ENCODE data around the gene FBXO34.
"Not testable (repeated sequence)": the region's sequence is repeated elsewhere in the genome, so short reads cannot be mapped to it uniquely, and the experiment has no call there.

Gene FBXO34

GRCh38 chr14:55312379-55313030 is 41.3 kb downstream of the FBXO34 start:
- not testable (repeated sequence) for DNase-seq

- DNase-seq = no peak
Measured at GRCh38 chr14:55313480-55313879, 42.3 kb downstream of the FBXO34 start.

- DNase-seq = no peak
Measured at GRCh38 chr14:55314449-55314848, 43.2 kb downstream of the FBXO34 start.

DNA sequence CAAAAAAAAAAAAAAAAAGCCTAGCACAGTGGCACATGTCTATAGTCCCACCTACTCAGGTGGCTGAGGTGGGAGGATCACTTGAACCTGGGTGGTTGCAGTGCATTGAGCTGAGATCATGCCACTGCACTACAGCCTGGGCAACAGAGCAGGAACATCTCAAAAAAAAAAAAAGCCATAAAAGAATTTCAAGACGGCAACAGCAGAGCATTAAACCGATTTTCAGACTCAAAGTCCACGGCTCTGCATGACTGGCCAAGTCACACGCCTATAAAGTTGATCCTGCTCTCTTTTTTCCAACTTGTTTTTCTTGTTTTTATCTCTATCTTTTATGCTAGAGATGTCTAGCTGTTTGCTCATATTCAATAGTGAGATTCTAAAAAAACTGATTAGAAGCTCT is 45.3 kb downstream of the FBXO34 start:
- DNase-seq = no peak

GRCh38 chr14:55317542-55318306 is 46.5 kb downstream of the FBXO34 start:
- no peak for DNase-seq

GRCh38 chr14:55318694-55319093 is 47.5 kb downstream of the FBXO34 start:
- no peak for DNase-seq

GRCh38 chr14:55323910-55324309 is 52.7 kb downstream of the FBXO34 start:
- no peak for DNase-seq

- no peak for DNase-seq
Measured at GRCh38 chr14:55324812-55325211, 53.6 kb downstream of the FBXO34 start.

- DNase-seq = no peak
Measured at GRCh38 chr14:55327179-55327578, 56.0 kb downstream of the FBXO34 start.

- DNase-seq = no peak
Measured at GRCh38 chr14:55328317-55328716, 57.1 kb downstream of the FBXO34 start.

DNA sequence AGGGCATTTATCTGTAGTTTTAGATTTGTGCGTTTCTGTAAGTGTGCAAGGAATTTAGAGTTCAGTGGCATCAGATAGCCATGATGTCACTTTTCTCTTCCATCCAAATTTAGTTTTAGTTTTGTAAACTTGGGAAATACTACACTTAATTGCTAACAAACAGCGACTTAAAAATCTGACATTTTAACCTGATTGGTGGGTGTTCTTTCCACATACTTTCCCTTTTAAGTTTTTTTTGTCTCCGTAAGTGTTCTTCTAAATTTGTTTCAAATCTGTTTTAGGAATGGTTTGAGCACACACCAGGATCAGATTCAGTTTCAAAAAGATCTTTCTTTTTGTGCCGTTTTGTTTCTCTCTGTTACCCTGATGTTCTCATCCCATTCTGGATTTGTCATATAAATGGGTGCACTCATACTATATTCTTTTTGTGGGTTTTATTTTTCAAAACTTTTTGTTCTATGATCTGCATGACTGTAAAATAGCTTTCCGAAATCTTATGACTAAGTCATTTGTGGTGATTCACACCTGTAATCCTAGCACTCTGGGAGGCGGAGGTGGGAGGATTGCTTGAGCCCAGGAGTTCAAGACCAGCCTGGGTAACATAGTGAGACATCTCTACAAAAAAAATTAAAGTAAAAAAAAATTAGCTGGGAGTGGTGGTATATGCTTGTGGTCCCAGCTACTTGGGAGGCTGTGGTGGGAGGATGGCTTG is 58.9 kb downstream of the FBXO34 start:
- no peak for DNase-seq

GRCh38 chr14:55332654-55333570 is 61.7 kb downstream of the FBXO34 start:
- peak; percentile 10 for DNase-seq

- DNase-seq = no peak
Measured at GRCh38 chr14:55333711-55334485, 62.7 kb downstream of the FBXO34 start.

DNA sequence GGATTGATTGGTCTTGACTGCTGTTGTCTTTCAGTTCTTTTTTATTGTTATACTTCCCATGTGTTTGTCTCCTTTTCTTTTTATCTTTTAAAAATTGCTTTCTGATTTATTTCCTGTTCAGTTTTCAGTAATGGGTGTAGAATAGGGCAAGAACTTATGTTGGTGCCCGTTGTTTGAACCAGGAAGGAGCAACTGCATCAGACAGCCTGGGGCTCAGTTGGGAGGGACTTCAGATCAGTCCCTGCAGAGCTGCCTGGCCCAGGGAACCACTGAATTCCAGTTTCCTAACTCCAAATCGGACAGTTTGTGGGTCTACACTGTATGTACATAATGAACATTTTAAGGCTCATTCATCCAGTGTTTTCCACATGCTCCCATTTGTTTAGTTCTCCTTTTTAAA is 64.9 kb downstream of the FBXO34 start:
- no peak for DNase-seq

- DNase-seq = no peak
Measured at GRCh38 chr14:55336691-55337090, 65.5 kb downstream of the FBXO34 start.

GRCh38 chr14:55339770-55340169 is 68.5 kb downstream of the FBXO34 start:
- peak; percentile 32 for DNase-seq

DNA sequence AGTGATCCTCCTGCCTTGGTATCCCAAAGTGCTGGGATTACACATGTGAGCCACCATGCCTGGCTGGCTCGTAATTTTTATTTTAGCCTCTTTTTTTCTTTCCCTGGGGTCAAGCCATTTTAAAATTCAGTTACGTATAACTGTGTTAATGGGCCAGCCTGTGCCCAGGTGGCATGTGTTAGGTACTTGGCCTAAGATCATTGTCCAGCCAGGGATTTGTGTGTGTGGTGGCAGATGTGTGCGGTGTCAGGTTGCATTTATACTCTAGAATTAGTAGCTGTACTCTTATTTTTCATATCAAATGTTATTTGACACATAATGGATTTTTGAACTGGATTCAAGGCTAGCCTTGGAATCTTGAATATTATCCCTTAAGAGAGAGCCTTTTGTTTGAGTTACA is 69.3 kb downstream of the FBXO34 start:
- peak; percentile 47 for DNase-seq

DNA sequence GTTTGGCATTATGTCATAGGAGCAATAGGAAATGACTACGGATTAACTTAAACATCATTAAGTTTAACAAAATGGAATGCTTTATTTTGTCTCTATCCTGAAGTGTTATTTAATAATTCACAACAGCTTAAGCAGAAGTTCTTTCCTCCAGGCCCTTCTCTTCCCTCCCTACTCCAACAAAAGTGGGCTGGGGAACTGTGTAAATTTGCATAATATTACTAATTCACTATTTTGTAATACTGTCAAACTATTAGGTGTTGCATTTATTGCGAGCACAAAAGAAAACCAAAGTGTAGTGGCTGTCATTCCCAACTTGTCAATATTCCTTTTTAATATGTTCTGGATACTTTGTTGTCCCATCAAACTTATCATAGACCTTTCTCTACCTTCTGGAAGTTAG is 70.6 kb downstream of the FBXO34 start:
- DNase-seq = no peak

- DNase-seq = peak; percentile 61
Measured at GRCh38 chr14:55344582-55345163, 73.5 kb downstream of the FBXO34 start.

- DNase-seq = no peak
Measured at GRCh38 chr14:55347040-55347439, 75.8 kb downstream of the FBXO34 start.

- no peak for DNase-seq
Measured at GRCh38 chr14:55347748-55348147, 76.5 kb downstream of the FBXO34 start.

Measured in NCI-H510A treated with DMSO at 0.1 percent for 48 hours (cell line).